Activated T-helper 1 cell treated with Interleukin-2 at 50 U/mL for 16 hours (primary cell): ENCODE results near the gene MOBP.
"Not testable (repeated sequence)": the region's sequence is repeated elsewhere in the genome, so short reads cannot be mapped to it uniquely, and the experiment has no call there.

Experiments used
- DNase-seq: peaks from one replicate; pipeline ENCODE4 v3.0.0-alpha.2; 2020; ENCODE audit warnings: low read depth

MOBP gene

GRCh38 chr3:39467394-39468107 is at the start of gene MOBP:
Gene MOBP (plus strand): TSS chr3:39467680. CDS start chr3:39502070, 34,390 bp downstream.
- no peak for DNase-seq

GRCh38 chr3:39418556-39419225 is 48.8 kb upstream of the MOBP start:
- not testable (repeated sequence) for DNase-seq

GRCh38 chr3:39419742-39420315 is 47.7 kb upstream of the MOBP start:
- DNase-seq: no peak

- DNase-seq: no peak
Observed at GRCh38 chr3:39420543-39420942, 46.9 kb upstream of the MOBP start.

- no peak for DNase-seq
Observed at GRCh38 chr3:39423436-39423970, 44.0 kb upstream of the MOBP start.

- no peak for DNase-seq
Observed at GRCh38 chr3:39426312-39426711, 41.2 kb upstream of the MOBP start.

GRCh38 chr3:39427506-39427905 is 40.0 kb upstream of the MOBP start:
- DNase-seq: no peak

- DNase-seq: no peak
Observed at GRCh38 chr3:39428745-39429201, 38.7 kb upstream of the MOBP start.

- DNase-seq: no peak
Observed at GRCh38 chr3:39429466-39429865, 38.0 kb upstream of the MOBP start.

GRCh38 chr3:39432342-39432741 is 35.1 kb upstream of the MOBP start:
- DNase-seq: no peak

GRCh38 chr3:39433642-39434041 is 33.8 kb upstream of the MOBP start:
- no peak for DNase-seq

GRCh38 chr3:39434574-39434973 is 32.9 kb upstream of the MOBP start:
- no peak for DNase-seq

GRCh38 chr3:39435006-39435748 is 32.3 kb upstream of the MOBP start:
- no peak for DNase-seq

- no peak for DNase-seq
Observed at GRCh38 chr3:39438880-39439279, 28.6 kb upstream of the MOBP start.

GRCh38 chr3:39440316-39440715 is 27.2 kb upstream of the MOBP start:
- no peak for DNase-seq

GRCh38 chr3:39443530-39443929 is 23.9 kb upstream of the MOBP start:
- no peak for DNase-seq

- DNase-seq: no peak
Observed at GRCh38 chr3:39445927-39446326, 21.6 kb upstream of the MOBP start.

GRCh38 chr3:39446444-39446843 is 21.0 kb upstream of the MOBP start:
- no peak for DNase-seq

GRCh38 chr3:39447637-39448483 is 19.6 kb upstream of the MOBP start:
- DNase-seq: peak; percentile 24

GRCh38 chr3:39448506-39449233 is 18.8 kb upstream of the MOBP start:
- no peak for DNase-seq

- no peak for DNase-seq
Observed at GRCh38 chr3:39449796-39450195, 17.7 kb upstream of the MOBP start.
